ENCODE data around the gene LIN52. TPM values are rescaled to one million over a fixed set of nuclear protein-coding genes. Genes with fewer than 3 reads are reported as not detected.
A peak's percentile ranks its signal among the peaks of the same experiment; 100 is the strongest.

The LIN52 gene
- total RNA-seq, 1 donor, result 11.2 TPM

DNA sequence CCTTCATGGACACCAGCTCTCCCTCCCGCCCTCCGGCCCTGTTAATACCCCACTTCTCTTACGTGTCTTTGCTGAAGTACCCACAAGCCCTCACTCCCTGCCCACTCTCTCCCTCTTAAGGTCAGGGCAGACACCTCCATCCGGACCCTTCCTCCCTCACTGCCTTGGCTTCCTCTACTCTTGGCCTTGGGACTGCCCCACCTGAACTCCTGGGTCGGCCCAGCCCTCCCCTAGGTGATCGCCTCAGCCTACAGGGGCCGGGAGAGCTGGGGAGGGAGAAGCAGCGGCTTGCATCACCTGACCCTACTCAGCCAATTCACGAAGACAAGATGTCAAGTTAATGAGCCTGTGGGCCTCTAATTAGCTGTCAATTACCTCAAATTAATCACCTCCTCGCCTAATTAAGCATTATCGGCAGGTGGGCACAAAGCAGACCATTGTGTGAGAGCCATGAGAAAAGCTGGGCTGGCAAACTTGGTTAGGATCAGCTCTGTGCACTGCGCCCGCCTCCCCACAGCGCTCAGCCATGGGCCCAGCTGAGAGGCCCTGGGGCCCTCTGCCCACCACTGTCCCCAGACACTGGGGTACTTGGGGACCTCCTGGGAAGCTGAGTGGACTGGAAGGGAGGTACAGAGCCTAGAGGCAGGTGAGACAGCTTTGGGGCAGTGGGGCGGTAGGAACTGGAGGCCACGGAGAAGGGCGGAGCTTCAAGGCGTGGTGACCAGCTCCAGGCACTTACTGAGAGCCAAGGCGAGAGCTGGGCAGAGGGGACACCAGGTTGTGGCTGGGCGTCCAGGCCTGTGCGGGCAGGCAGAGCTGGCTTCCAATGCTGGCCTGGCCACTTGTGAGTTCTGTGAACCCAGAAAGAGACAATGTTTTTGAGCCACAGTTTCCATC is 129.4 kb downstream of the LIN52 start:
- H3K4me3 ChIP-seq (ENCODE audit: low read depth, low read length), result no peak overlapping the region
- no peak for TF ChIP-seq CTCF (IDR thresholded peaks at IDR 0.05; ENCODE audit: insufficient read depth, low read depth, low read length)
- DNase-seq (ENCODE audit: low read depth), result no peak

DNA sequence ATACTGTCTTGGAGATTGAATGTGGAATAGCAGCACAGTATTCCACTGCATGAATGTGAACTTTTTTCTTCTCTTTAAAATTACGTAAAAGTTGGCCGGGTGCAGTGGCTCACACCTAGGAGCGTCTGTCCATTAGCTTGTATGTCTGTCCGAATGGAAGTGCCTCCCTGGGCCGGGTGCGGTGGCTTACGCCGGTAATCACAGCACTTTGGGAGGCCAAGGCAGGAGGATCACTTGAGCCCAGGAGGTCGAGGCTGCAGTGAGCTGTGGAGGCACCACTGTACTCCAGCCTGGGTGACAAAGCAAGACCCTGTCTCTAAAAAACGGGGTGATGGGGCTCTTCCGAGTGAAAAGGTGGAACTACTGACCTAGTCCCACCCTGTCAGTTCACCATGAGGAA is 131.9 kb downstream of the LIN52 start:
- TF ChIP-seq CTCF (IDR thresholded peaks at IDR 0.05; ENCODE audit: insufficient read depth, low read depth, low read length), result no peak
- no peak overlapping the region for H3K4me3 ChIP-seq (ENCODE audit: low read depth, low read length)
- no peak for DNase-seq (ENCODE audit: low read depth)

- peak; percentile 95 for TF ChIP-seq CTCF (IDR thresholded peaks at IDR 0.05; ENCODE audit: insufficient read depth, low read depth, low read length)
- DNase-seq (ENCODE audit: low read depth), result peak; percentile 55
- peak overlapping the region; percentile 35 for H3K4me3 ChIP-seq (ENCODE audit: low read depth, low read length)
These were observed 133.1 kb downstream of the LIN52 start for GRCh38 chr14:74217672-74218448.

GRCh38 chr14:74218462-74218861 is 133.7 kb downstream of the LIN52 start:
- no peak overlapping the region for H3K4me3 ChIP-seq (ENCODE audit: low read depth, low read length)
- TF ChIP-seq CTCF (IDR thresholded peaks at IDR 0.05; ENCODE audit: insufficient read depth, low read depth, low read length), result no peak
- no peak for DNase-seq (ENCODE audit: low read depth)

GRCh38 chr14:74219277-74220205 is 134.8 kb downstream of the LIN52 start:
- no peak for DNase-seq (ENCODE audit: low read depth)

More at GRCh38 chr14:74219277-74220205, 134.8 kb downstream of the LIN52 start:
- H3K4me3 ChIP-seq (ENCODE audit: low read depth, low read length), result no peak overlapping the region
- TF ChIP-seq CTCF (IDR thresholded peaks at IDR 0.05; ENCODE audit: insufficient read depth, low read depth, low read length), result no peak

Data from fibroblast of villous mesenchyme (primary cell).